Measurements from ENCODE around the gene LPCAT3.
"Not testable (repeated sequence)": the region's sequence is repeated elsewhere in the genome, so short reads cannot be mapped to it uniquely, and the experiment has no call there.

The LPCAT3 gene

GRCh38 chr12:7018350-7019042, at the start of gene LPCAT3:
Gene LPCAT3, minus strand, starts transcription at chr12:7018476. Its CDS starts 52 bp downstream, at chr12:7018424.
- DNase-seq: peak; percentile 89 to 97

- DNase-seq: no peak
Measured at GRCh38 chr12:7067096-7067495, 48.8 kb upstream of the LPCAT3 start.

GRCh38 chr12:7066596-7066995, 48.3 kb upstream of the LPCAT3 start:
- no peak for DNase-seq

GRCh38 chr12:7065073-7065623, 46.9 kb upstream of the LPCAT3 start:
- DNase-seq: no peak

GRCh38 chr12:7064516-7064915, 46.2 kb upstream of the LPCAT3 start:
- no peak for DNase-seq

GRCh38 chr12:7061596-7061995, 43.3 kb upstream of the LPCAT3 start:
- DNase-seq: no peak

GRCh38 chr12:7061138-7061537, 42.9 kb upstream of the LPCAT3 start:
- DNase-seq: no peak

- no peak for DNase-seq
Measured at GRCh38 chr12:7060353-7060954, 42.2 kb upstream of the LPCAT3 start, which contains the start of gene C1S. Gene C1S, plus strand, starts transcription at chr12:7060718. Its CDS starts 1,195 bp downstream, at chr12:7061913.

- DNase-seq: no peak
Measured at GRCh38 chr12:7059780-7060179, 41.5 kb upstream of the LPCAT3 start.

GRCh38 chr12:7058850-7059395, 40.6 kb upstream of the LPCAT3 start:
- DNase-seq: no peak

- DNase-seq: no peak
Measured at GRCh38 chr12:7058163-7058845, 40.0 kb upstream of the LPCAT3 start.

- DNase-seq: not testable (repeated sequence)
Measured at GRCh38 chr12:7055736-7056135, 37.5 kb upstream of the LPCAT3 start.

- DNase-seq: no peak
Measured at GRCh38 chr12:7054925-7055324, 36.6 kb upstream of the LPCAT3 start.

- not testable (repeated sequence) for DNase-seq
Measured at GRCh38 chr12:7049973-7050372, 31.7 kb upstream of the LPCAT3 start.

GRCh38 chr12:7049445-7049951, 31.2 kb upstream of the LPCAT3 start:
- not testable (repeated sequence) for DNase-seq

- no peak for DNase-seq
Measured at GRCh38 chr12:7047306-7047705, 29.0 kb upstream of the LPCAT3 start.

GRCh38 chr12:7046383-7047105, 28.3 kb upstream of the LPCAT3 start:
- DNase-seq: no peak

GRCh38 chr12:7045913-7046312, 27.6 kb upstream of the LPCAT3 start:
- DNase-seq: no peak

GRCh38 chr12:7042842-7043241, 24.6 kb upstream of the LPCAT3 start:
- peak in 1 of 2 experiments; percentile 55 for DNase-seq

- DNase-seq: no peak
Measured at GRCh38 chr12:7039403-7039802, 21.1 kb upstream of the LPCAT3 start.

GRCh38 chr12:7038591-7038990, 20.3 kb upstream of the LPCAT3 start:
- DNase-seq: no peak

GRCh38 chr12:7037411-7037810, 19.1 kb upstream of the LPCAT3 start:
- not testable (repeated sequence) for DNase-seq

Measured in NCI-H446 (cell line).